Measurements from ENCODE around the gene C1QTNF8.
"Not testable (repeated sequence)": the region's sequence is repeated elsewhere in the genome, so short reads cannot be mapped to it uniquely, and the experiment has no call there.

Gene C1QTNF8

GRCh38 chr16:1094124-1094479 is 1.9 kb downstream of the C1QTNF8 start:
- DNase-seq (ENCODE audit: low spot score) = no peak

DNA sequence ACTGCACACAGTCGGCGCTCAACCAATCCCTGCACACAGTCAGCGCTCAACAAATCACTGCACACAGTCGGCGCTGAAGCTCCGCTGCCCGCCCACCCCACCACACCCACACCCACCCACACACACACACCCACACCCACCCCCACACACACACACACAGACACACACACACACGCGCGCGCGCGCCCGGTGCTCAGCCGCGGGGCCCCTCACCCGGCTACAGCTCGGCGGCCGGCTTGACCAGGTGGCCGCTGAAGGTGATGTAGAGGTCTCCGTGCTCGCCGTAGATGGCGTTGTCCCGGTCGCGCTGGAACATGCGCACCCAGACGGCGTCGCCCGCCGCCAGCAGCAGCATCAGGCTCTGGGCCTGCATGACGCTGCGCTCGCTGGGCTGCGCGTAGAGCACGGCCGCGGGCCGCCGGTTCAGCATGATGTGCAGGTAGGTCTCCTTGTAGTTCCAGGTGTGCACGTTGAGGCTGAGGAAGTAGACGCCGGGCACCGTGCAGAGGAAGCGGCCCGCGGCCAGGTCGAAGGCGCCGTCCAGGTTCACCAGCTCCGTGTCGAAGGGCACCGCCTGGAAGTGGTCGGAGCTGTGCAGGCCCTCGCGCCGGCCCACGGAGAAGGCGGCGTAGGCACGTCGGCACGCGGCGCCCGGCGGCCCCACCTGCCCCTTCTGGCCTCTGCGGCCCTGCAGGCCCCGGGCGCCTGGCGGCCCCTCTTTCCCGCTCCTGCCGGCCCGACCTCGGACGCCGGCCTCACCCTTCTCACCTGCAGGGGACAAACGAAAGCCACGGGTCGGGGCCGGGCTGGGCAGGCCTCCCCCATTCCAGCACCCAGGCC is 2.5 kb downstream of the C1QTNF8 start:
- DNase-seq (ENCODE audit: low spot score) = peak; percentile 77

DNA sequence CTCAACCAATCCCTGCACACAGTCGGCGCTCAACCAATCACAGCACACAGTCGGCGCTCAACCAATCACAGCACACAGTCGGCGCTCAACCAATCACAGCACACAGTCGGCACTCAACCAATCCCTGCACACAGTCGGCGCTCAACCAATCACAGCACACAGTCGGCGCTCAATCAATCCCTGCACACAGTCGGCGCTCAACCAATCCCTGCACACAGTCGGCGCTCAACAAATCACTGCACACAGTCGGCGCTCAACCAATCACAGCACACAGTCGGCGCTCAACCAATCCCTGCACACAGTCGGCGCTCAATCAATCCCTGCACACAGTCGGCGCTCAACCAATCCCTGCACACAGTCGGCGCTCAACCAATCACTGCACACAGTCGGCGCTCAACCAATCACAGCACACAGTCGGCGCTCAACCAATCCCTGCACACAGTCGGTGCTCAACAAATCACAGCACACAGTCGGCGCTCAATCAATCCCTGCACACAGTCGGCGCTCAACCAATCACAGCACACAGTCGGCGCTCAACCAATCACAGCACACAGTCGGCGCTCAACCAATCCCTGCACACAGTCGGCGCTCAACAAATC is 3.3 kb downstream of the C1QTNF8 start:
- not testable (repeated sequence) for DNase-seq (ENCODE audit: low spot score)

GRCh38 chr16:1091992-1092552 is 4.0 kb downstream of the C1QTNF8 start:
- DNase-seq (ENCODE audit: low spot score) = no peak

DNA sequence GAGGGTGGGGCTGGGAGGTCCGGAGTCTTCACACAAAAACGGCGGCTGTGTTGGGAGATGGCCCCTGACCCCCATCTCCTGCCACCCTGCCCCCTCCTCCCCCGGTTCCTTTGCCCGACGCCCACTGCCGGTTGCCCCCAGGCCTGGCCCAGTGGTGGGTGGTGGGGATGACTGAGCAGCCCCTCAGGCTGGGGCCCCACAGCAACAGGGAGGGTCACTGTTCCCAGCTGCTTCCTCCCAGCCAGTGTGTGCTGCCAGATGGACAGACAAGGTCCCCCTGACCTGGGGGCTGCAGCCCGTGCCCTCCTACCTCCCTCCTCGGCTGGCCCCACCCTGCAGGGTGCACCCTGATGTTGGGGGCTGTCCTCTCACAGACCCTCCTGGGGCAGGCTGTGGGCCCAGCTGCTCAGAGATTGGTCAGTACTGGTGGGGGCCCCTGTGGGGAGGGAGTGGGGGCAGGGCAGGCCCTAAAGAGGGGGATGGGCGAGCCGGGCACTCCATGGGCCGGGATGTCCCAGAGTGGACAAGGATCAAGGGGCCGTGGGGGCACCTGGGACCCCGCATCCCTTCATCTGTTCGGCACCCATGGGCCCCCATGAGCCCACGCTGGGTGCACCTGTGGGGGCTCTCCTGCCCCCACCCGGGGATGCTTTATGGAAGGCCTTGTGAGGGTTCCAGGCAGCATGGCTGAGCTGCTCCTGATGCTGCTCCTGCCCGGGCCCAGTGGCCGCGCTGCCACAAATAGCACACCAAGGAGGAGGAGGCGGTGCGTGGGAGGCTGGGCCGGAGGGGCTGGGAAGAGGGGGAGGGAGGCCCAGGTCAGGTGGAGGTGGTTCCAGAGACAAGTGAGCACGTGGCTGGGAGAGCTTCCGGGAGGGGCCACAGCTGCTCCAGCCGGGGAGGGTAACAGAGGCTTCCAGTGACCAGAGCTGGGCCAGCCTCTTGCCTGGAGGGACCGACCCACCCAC is 5.1 kb downstream of the C1QTNF8 start:
- no peak for DNase-seq (ENCODE audit: low spot score)

DNA sequence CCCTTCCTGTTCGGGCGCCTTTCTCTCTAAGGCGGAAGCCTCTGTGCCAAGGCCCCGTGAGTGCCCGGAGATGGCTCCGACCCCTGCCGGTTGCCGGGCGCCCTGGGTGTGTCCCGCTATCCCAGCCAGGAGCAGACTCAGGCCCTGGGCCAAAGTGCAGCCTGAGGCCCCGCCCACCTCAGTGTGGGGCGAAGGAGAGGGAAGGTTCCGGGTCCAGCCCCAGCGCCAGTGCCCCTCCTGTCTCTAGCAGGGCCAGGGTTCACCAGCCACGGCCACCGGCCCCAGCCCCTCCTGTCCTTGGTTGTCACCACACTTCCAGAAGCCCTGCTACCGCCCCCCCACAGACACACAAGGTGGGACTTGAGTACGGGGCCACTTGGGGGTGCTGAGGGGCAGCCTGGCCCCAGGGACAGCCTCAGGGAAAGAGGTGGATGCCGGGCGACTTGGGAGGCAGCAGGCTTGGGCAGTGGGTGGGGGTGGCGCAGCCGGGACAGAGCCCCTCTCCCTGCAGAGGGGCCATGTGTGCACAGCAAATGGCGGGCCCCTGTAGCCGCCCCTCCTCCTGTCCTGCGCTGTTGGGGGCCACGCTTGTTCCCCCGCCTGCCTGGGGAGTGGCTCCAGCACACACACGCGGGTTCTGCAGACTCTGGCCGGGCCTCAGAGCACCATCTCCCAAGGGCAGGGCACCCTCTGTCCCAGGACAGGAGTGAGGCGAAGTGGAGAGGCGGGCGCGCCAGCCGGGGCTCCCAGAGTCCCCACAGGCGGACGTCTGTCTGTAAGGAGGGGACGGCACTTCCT is 6.0 kb downstream of the C1QTNF8 start:
- DNase-seq (ENCODE audit: low spot score) = no peak

DNA sequence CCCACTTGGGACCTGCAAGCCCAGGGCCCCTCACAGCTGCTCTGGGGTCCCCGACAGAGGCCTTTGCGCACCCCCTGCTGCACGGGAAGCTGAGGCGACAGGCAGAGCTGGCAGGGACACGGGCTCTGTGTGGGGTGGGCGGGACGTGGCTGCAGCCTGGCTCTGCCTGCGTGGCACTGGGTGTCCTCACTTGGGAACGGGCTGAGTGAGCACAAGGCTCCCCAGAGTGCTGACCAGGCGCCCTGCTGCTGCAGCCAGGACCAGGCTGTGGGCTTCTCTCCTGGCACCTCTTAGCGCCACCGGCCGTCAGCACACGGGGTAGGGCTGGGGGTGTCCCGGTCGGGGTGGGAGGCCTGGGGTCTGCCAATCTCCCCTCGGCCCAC is 6.6 kb downstream of the C1QTNF8 start:
- DNase-seq (ENCODE audit: low spot score) = no peak

DNA sequence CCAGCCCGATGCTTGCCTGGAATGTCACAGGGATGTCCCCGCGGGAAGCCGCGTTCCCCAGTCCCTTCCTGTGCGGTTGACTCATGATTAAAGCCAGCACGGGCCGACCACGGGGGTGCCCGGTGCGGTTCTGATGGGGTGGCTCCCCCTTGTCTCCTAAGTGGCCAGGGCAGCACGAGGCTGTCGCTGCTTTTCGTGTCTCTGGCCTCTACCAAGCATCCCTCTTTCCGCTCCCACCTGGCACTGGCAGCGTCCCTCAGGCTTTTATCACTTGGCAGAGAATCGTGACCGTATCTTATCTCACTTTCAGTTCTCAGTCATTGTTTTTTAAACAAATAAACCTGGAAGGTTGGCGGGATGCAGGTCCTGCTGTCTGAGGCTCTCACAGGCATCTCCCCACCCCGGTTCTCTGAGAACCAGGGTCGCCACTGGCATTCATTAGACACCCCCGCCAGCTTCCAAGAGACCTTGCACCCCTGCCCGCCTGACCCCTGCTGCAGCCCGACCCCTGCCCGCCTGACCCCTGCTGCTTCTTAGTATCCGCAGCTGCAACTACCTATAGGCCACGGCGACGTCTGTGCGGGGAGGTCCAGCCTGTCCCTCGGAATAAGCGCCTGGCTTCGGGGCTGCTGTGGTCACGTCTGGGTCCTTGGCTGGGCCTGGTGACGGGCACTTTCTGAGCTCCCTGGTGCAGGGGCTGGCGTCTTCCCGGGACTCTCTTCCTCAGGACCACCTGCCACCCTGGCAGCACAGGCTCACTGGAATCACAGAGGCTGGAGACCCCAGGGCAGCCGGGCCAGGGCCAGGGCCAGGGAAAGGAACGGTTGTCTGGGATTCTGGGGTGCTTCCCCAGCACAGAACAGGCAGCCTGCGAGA is 7.5 kb downstream of the C1QTNF8 start:
- DNase-seq (ENCODE audit: low spot score) = no peak

DNA sequence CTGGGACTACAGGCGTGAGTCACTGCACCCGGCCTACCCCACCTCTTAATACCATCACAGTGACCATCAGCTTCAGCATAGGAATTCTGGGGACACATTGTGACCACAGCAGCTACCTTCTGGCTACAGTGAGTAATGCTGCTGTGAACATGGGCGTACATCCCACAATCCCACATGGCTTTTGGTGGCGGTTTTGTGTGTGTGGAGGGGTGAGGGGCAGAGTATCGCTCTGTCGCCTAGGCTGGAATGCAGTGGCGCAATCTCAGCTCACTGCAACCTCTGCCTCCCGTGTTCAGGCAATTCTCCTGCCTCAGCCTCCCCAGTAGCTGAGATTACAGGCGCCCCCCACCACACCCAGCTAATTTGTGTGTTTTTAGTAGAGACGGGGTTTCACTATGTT is 9.6 kb downstream of the C1QTNF8 start:
- DNase-seq (ENCODE audit: low spot score) = not testable (repeated sequence)

DNA sequence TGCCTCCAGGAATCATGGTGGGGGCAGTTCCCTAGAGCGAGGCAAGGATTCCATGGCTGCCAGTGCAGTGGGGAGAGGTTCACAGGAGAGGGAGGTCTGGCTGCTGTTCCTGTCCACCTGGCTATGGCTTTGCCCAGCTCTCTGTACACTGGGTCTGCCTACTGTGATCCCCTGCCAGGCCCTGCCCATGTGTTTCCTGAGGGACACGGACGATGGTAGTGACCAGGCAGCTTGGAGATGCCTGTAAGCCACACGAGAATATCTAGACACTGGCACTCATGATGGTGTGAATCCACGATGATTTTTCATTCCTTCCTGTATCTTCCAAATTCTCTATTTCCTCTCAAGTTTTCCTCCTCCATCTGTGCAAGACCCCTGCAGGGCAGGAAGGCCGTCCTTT is 11.1 kb downstream of the C1QTNF8 start:
- no peak for DNase-seq (ENCODE audit: low spot score)

GRCh38 chr16:1082952-1083675 is 12.9 kb downstream of the C1QTNF8 start:
- DNase-seq (ENCODE audit: low spot score) = no peak

GRCh38 chr16:1082266-1082951 is 13.6 kb downstream of the C1QTNF8 start:
- no peak for DNase-seq (ENCODE audit: low spot score)

DNA sequence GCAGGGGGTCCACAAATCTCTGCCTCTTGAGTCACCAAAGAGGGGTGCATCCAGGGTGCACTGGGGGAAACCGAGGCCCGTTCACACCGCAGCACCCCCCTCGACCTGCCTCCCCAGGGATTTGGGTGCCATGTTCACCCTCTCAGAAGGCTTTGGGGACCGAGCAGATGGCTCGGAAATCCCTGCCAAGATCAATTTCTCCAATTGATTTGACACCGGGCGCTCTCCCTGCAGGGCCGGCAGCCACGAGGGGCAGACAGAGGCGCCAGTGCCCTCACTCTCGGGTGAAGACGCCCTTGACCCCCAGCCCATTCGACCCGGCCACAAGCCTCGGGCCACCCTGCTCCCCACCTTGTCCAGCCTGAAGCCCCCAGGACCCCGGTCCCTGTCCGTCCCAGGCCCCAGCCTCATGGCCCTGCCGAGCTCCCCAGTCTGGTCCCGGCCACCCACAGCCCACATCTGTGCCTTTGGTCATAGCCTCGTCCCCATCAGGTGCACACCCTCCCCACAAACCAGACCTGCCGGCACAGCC is 14.2 kb downstream of the C1QTNF8 start:
- DNase-seq (ENCODE audit: low spot score) = no peak

DNA sequence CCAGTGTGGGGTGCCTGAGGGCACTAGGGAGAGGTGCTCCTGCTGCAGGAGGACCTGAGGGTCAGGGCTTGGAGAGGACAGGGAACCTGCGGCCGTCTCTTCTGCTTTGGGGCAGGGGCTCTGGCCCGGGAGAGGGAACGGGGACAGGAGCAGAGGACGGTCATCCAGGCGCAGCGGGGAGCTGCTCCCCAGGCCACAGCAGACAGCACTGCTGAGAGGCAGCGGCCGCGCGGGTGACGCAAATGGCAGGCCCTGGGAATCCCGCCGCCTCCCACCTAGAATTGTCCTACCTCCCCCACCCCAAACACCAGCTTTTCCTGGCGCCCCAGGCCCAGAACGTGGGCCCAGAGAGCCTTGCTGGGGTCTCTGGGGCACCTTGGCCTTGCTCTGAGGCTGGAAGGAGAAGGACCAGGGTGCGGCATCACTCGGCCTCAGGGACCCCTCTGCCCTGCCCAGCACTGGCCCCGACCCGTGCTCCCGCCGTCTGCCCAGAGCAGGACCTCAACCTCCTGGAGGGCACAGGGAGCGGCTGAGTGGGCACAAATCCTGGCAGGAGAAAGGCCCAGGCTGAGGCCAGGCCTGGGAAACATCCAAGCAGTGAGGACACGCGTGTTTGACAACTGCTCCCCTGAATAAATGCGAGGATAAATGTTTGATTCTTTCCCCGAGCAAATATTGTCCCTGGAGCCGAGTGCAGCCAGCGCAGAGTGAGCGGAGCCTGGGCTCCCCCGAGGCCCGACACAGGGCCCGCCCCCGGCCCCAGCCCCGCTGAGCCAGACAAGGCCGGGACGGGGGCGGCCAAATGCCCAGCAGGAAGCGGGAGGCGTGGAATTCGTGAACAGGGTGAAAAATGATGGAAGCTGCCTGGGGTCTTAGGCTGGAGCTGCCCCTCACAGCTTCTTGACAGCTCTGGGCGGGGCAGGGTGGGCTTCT is 15.0 kb downstream of the C1QTNF8 start:
- DNase-seq (ENCODE audit: low spot score) = no peak

DNA sequence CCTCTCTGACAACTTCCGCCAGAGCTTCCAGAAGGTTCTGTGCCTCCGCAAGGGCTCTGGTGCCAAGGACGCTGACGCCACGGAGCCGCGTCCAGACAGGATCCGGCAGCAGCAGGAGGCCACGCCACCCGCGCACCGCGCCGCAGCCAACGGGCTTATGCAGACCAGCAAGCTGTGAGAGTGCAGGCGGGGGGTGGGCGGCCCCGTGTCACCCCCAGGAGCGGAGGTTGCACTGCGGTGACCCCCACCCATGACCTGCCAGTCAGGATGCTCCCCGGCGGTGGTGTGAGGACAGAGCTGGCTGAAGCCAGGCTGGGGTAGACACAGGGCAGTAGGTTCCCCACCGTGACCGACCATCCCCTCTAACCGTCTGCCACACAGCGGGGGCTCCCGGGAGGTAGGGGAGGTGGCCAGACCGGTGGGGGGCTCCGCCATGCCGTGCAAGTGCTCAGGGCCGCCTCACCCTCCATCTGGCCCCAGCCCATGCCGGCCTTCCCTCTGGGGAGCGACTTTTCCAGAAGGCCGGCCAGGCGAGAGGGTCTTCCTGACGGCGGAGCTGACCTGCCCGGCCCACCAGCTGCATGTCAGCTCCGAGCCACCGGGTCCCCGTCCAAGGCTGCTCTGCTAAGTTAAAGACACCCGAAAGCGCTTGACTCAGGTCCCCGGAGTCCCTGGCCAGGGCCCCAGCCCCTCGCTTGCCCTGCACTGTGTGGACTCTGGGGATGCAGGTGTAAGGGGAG is 16.1 kb downstream of the C1QTNF8 start:
- DNase-seq (ENCODE audit: low spot score) = no peak

GRCh38 chr16:1079341-1079740 is 16.7 kb downstream of the C1QTNF8 start:
- no peak for DNase-seq (ENCODE audit: low spot score)

DNA sequence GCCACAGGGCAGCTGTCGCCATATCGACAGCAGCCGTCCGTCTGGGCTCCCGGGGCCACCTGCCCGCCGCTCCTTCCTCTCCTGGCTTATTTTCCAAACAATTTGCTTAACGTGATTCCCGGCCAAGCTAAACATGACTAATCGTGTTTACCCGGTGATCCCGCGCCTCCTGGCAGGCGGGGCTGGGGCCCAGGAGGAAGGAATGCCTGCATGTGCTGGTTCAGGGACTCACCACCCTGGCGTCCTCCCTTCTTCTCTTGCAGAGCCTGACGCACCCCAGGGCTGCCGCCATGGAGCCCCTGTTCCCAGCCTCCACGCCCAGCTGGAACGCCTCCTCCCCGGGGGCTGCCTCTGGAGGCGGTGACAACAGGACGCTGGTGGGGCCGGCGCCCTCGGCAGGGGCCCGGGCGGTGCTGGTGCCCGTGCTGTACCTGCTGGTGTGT is 17.4 kb downstream of the C1QTNF8 start:
- no peak for DNase-seq (ENCODE audit: low spot score)

All from D341Med (cell line).